Panc1 (cell line): Measurements from ENCODE around the gene POLR3H. TPM values are rescaled to one million over a fixed set of nuclear protein-coding genes. Genes with fewer than 3 reads are reported as not detected.
"Not testable (repeated sequence)": the region's sequence is repeated elsewhere in the genome, so short reads cannot be mapped to it uniquely, and the experiment has no call there.

ENCODE experiments used
- ATAC-seq: fragments of 200-7000 bp; cut with Tn5 transposase; 2 replicates; pipeline ENCODE4 v1.9.1; 2020; ENCODE audit warnings: mild to moderate bottlenecking, moderate library complexity
- Bru-seq: library from RNA; stranded (reverse); fragments of 400-500 nt; gene quantifications from one replicate; lab custom pipeline; 2021; lab: Mats Ljungman, UMichigan
- BruChase-seq, 2 experiments: library from RNA; stranded (reverse); fragments of 400-500 nt; gene quantifications; one replicate each; lab custom pipeline; 2021; lab: Mats Ljungman, UMichigan
- BruUV-seq: library from RNA; stranded (reverse); fragments of 400-500 nt; replicated peaks from 2 replicates; lab custom pipeline; 2021; lab: Mats Ljungman, UMichigan
- CTCF ChIA-PET: fragments of 300-600 bp; sonication (Branson Sonifier 250); formaldehyde crosslinking; loops from one replicate; lab custom pipeline; 2022; ENCODE audit warnings: antibody characterized with exemption; lab: Charles Lee
- POLR2A ChIA-PET: fragments of 300-600 bp; sonication (Branson Sonifier 250); formaldehyde crosslinking; loops from one replicate; lab custom pipeline; 2022; ENCODE audit warnings: antibody characterized with exemption; lab: Charles Lee
- DNase-seq: peaks from one replicate; pipeline ENCODE4 v3.0.0-alpha.2; 2010; ENCODE audit warnings: low read depth, low spot score
- H3K27ac ChIP-seq: 2 replicates; pipeline ENCODE4 v1.5.1; 2011; ENCODE audit warnings: mild to moderate bottlenecking, low read length, inconsistent platforms
- H3K27me3 ChIP-seq: fragments of 200-500 bp; sonication (Bioruptor generic); 2 replicates; pipeline ENCODE4 v1.6.0; 2014; ENCODE audit warnings: low read length, inconsistent platforms; ENCODE audit not compliant: control insufficient read depth, insufficient read depth
- H3K36me3 ChIP-seq: fragments of 200-500 bp; sonication (Bioruptor generic); 2 replicates; pipeline ENCODE4 v1.5.1; 2014; ENCODE audit warnings: inconsistent platforms, mild to moderate bottlenecking, low read length, moderate library complexity; ENCODE audit not compliant: control insufficient read depth, insufficient read depth
- H3K4me1 ChIP-seq: 2 replicates; pipeline ENCODE4 v1.5.1; 2011; ENCODE audit warnings: inconsistent platforms, mild to moderate bottlenecking, low read length, moderate library complexity; ENCODE audit not compliant: control insufficient read depth, insufficient read depth
- H3K4me3 ChIP-seq, 2 experiments: 2 replicates each; pipeline ENCODE4 v1.5.1; 2011 to 2012; ENCODE audit warnings: low read depth in 2 of 2, low read length in 2 of 2, mild to moderate bottlenecking in 2 of 2, inconsistent platforms in 1 of 2, moderate library complexity in 1 of 2
- H3K9me3 ChIP-seq: fragments of 200-500 bp; sonication (Bioruptor generic); 2 replicates; pipeline ENCODE4 v1.5.1; 2014; ENCODE audit warnings: low read depth, mild to moderate bottlenecking, inconsistent platforms, low read length, moderate library complexity; ENCODE audit not compliant: control insufficient read depth, insufficient read depth
- POLR2AphosphoS5 ChIP-seq: IDR thresholded peaks from 2 replicates; pipeline ENCODE4 v1.6.1; 2012; ENCODE audit warnings: mild to moderate bottlenecking, low read depth, low read length, moderate library complexity
- SIN3A ChIP-seq: IDR thresholded peaks from 2 replicates; pipeline ENCODE4 v1.6.1; 2012; ENCODE audit warnings: low read depth, mild to moderate bottlenecking, low read length, moderate library complexity, borderline replicate concordance; ENCODE audit not compliant: insufficient read depth
- TCF7L2 ChIP-seq: IDR thresholded peaks from 2 replicates; pipeline ENCODE4 v1.6.1; 2011; ENCODE audit warnings: mild to moderate bottlenecking, low read depth, low read length, inconsistent platforms
- in situ Hi-C: cut with HindIII; loops from 2 replicates; pipeline ENCODE4 v1.10.0; 2016; ENCODE audit warnings: low sequenced_read_pairs, low pct_unique_long_range_greater_than_20kb
- intact Hi-C: fragments of 100-400 bp; cut with micrococcal nuclease; formaldehyde crosslinking; loops from one replicate; pipeline ENCODE4 v1.10.0; 2022; ENCODE audit not compliant: unreplicated experiment
- long read RNA-seq: library from polyadenylated mRNA; unstranded; transcript quantifications from one replicate; pipeline ENCODE4 v2.0.0, GENCODE V29; 2021; ENCODE audit not compliant: unreplicated experiment
- polyA plus RNA-seq: library from polyadenylated mRNA; unstranded; fragments of >200 nt; gene quantifications from one replicate; pipeline ENCODE4 v1.2.1, GENCODE V29; 2012; ENCODE audit warnings: missing spikeins; ENCODE audit not compliant: insufficient read length
- total RNA-seq: library from RNA; stranded (reverse); gene quantifications from one replicate; pipeline ENCODE4 v1.2.1, GENCODE V29; 2021; ENCODE audit not compliant: unreplicated experiment
- TF ChIP-seq, protein P1 (sequence below): fragments of 450-650 bp; IDR thresholded peaks from 2 replicates; pipeline ENCODE4 v1.5.1; 2017; ENCODE audit warnings: mild to moderate bottlenecking
- TF ChIP-seq, protein P2 (sequence below), 2 experiments: IDR thresholded peaks; 2 replicates each; pipeline ENCODE4 v1.6.1; 2011 to 2012; ENCODE audit warnings: low read depth in 2 of 2, control low read depth in 1 of 2, low read length in 1 of 2, mild to moderate bottlenecking in 1 of 2, moderate library complexity in 1 of 2; ENCODE audit not compliant: insufficient read depth in 1 of 2

POLR3H gene, protein sequence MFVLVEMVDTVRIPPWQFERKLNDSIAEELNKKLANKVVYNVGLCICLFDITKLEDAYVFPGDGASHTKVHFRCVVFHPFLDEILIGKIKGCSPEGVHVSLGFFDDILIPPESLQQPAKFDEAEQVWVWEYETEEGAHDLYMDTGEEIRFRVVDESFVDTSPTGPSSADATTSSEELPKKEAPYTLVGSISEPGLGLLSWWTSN
- 46.6 TPM for total RNA-seq
- polyA plus RNA-seq: 52.3 TPM
- Bru-seq, nascent RNA: percentile 71 among the genes with signal in this experiment
- percentile 74 among the genes with signal in this experiment for BruChase-seq, experiment 1, labeled RNA remaining after a 2-hour chase
- BruChase-seq, experiment 2, labeled RNA remaining after a 6-hour chase: percentile 80 among the genes with signal in this experiment
- long read RNA-seq, full-length matches to known transcripts: 90 of 111 reads
- long read RNA-seq, partial matches to known transcripts: 15 of 111 reads
- long read RNA-seq, other reads (novel, unspliced or antisense): 6 of 111 reads

- peaks cover 10% of the 10 kb centered on the region for H3K4me1 ChIP-seq
- no peaks in the 10 kb centered on the region for H3K27me3 ChIP-seq
- H3K27ac ChIP-seq: peak within 1 kb of the TSS; percentile 88
- intact Hi-C loops: no loop called here
- peak; percentile 77 for DNase-seq
- peak; percentile 98 for ATAC-seq
- TF ChIP-seq POLR2AphosphoS5 (no peak; the same call in 1 of the 2 replicates), TCF7L2 (0 out of 2 replicates have a peak, but pooled peaks have one; percentile 13), SIN3A (0 out of 2 replicates have a peak, but pooled peaks have one; percentile 72)
- TF ChIP-seq, protein P1, sequence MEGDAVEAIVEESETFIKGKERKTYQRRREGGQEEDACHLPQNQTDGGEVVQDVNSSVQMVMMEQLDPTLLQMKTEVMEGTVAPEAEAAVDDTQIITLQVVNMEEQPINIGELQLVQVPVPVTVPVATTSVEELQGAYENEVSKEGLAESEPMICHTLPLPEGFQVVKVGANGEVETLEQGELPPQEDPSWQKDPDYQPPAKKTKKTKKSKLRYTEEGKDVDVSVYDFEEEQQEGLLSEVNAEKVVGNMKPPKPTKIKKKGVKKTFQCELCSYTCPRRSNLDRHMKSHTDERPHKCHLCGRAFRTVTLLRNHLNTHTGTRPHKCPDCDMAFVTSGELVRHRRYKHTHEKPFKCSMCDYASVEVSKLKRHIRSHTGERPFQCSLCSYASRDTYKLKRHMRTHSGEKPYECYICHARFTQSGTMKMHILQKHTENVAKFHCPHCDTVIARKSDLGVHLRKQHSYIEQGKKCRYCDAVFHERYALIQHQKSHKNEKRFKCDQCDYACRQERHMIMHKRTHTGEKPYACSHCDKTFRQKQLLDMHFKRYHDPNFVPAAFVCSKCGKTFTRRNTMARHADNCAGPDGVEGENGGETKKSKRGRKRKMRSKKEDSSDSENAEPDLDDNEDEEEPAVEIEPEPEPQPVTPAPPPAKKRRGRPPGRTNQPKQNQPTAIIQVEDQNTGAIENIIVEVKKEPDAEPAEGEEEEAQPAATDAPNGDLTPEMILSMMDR: peak; percentile 87
- TF ChIP-seq, protein P2, sequence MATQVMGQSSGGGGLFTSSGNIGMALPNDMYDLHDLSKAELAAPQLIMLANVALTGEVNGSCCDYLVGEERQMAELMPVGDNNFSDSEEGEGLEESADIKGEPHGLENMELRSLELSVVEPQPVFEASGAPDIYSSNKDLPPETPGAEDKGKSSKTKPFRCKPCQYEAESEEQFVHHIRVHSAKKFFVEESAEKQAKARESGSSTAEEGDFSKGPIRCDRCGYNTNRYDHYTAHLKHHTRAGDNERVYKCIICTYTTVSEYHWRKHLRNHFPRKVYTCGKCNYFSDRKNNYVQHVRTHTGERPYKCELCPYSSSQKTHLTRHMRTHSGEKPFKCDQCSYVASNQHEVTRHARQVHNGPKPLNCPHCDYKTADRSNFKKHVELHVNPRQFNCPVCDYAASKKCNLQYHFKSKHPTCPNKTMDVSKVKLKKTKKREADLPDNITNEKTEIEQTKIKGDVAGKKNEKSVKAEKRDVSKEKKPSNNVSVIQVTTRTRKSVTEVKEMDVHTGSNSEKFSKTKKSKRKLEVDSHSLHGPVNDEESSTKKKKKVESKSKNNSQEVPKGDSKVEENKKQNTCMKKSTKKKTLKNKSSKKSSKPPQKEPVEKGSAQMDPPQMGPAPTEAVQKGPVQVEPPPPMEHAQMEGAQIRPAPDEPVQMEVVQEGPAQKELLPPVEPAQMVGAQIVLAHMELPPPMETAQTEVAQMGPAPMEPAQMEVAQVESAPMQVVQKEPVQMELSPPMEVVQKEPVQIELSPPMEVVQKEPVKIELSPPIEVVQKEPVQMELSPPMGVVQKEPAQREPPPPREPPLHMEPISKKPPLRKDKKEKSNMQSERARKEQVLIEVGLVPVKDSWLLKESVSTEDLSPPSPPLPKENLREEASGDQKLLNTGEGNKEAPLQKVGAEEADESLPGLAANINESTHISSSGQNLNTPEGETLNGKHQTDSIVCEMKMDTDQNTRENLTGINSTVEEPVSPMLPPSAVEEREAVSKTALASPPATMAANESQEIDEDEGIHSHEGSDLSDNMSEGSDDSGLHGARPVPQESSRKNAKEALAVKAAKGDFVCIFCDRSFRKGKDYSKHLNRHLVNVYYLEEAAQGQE (IDR thresholded peaks at IDR 0.05; ENCODE audit: insufficient read depth in 1 of 2, low read depth in 2 of 2, low read length in 1 of 2): no peak
- H3K9me3 ChIP-seq: no peaks in the 10 kb centered on the region
- POLR2A ChIA-PET: no interaction called here
- H3K36me3 ChIP-seq: peaks cover 2% of the 10 kb centered on the region; the same call in 1 of the 2 replicates
- BruUV-seq: TSS peak; percentile 67
- H3K4me3 ChIP-seq: peak within 1 kb of the TSS; percentile 78 to 85
- in situ Hi-C loops: no loop called here
- CTCF ChIA-PET: no interaction called here
Measured at GRCh38 chr22:41543854-41544670, at the start of gene POLR3H. TSS of gene POLR3H (minus strand) at chr22:41544470. CDS start at chr22:41544101, 369 bp downstream.

DNA sequence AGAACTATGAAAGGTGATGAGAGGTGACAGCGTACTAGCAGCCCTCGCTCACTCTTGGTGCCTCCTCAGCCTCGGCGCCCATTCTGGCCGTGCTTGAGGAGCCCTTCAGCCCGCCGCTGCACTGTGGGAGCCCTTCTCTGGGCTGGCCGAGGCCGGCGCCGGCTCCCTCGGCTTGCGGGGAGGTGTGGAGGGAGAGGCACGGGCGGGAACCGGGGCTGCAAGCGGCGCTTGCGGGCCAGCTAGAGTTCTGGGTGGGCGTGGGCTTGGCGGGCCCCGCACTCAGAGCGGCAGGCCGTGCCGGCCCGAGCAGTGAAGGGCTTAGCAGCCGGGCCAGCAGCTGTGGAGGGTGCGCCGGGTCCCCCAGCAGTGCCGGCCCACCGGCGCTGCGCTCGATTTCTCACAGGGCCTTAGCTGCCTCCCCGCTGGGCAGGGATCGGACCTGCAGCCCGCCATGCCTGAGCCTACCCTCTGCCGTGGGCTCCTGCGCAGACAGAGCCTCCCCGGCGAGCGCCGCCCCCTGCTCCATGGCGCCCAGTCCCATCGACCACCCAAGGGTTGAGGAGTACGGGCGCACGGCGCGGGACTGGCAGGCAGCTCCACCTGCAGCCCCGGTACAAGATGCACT lies 49.2 kb upstream of the POLR3H start:
- CTCF ChIA-PET, POLR2A ChIA-PET: not testable (repeated sequence)

More for the DNA sequence above, 49.2 kb upstream of the POLR3H start:
- DNase-seq, H3K4me3 ChIP-seq, H3K27ac ChIP-seq, H3K27me3 ChIP-seq, H3K36me3 ChIP-seq, BruUV-seq, H3K4me1 ChIP-seq, H3K9me3 ChIP-seq, in situ Hi-C loops, ATAC-seq, intact Hi-C loops: not testable (repeated sequence)
